ENCODE results near the gene KRTAP10-8.
"Not testable (repeated sequence)": the region's sequence is repeated elsewhere in the genome, so short reads cannot be mapped to it uniquely, and the experiment has no call there.

KRTAP10-8 gene

GRCh38 chr21:44579056-44579832, 32.6 kb upstream of the KRTAP10-8 start:
- no peak for DNase-seq (ENCODE audit: low spot score)

GRCh38 chr21:44579833-44580144, 32.1 kb upstream of the KRTAP10-8 start:
- DNase-seq (ENCODE audit: low spot score) = peak; percentile 32

GRCh38 chr21:44580231-44580821, 31.6 kb upstream of the KRTAP10-8 start, which contains the start of gene KRTAP10-5:
Gene KRTAP10-5, minus strand, starts transcription at chr21:44580604. Its CDS starts 26 bp downstream, at chr21:44580578.
- peak; percentile 48 for DNase-seq (ENCODE audit: low spot score)

- DNase-seq (ENCODE audit: low spot score) = no peak
Measured at GRCh38 chr21:44581158-44581557, 30.7 kb upstream of the KRTAP10-8 start.

GRCh38 chr21:44582055-44582454, 29.8 kb upstream of the KRTAP10-8 start:
- DNase-seq (ENCODE audit: low spot score) = peak; percentile 35

- DNase-seq (ENCODE audit: low spot score) = peak; percentile 66
Measured at GRCh38 chr21:44583089-44583799, 28.6 kb upstream of the KRTAP10-8 start.

GRCh38 chr21:44583800-44584147, 28.1 kb upstream of the KRTAP10-8 start:
- DNase-seq (ENCODE audit: low spot score) = no peak

GRCh38 chr21:44585892-44586291, 26.0 kb upstream of the KRTAP10-8 start:
- DNase-seq (ENCODE audit: low spot score) = no peak

- no peak for DNase-seq (ENCODE audit: low spot score)
Measured at GRCh38 chr21:44589094-44589493, 22.8 kb upstream of the KRTAP10-8 start.

- DNase-seq (ENCODE audit: low spot score) = peak; percentile 45
Measured at GRCh38 chr21:44589586-44590305, 22.1 kb upstream of the KRTAP10-8 start.

GRCh38 chr21:44590311-44590721, 21.6 kb upstream of the KRTAP10-8 start:
- no peak for DNase-seq (ENCODE audit: low spot score)

GRCh38 chr21:44590897-44591800, 20.7 kb upstream of the KRTAP10-8 start:
- peak; percentile 27 for DNase-seq (ENCODE audit: low spot score)

GRCh38 chr21:44591801-44592130, 20.1 kb upstream of the KRTAP10-8 start:
- not testable (repeated sequence) for DNase-seq (ENCODE audit: low spot score)

- DNase-seq (ENCODE audit: low spot score) = peak; percentile 43
Measured at GRCh38 chr21:44592446-44593311, 19.2 kb upstream of the KRTAP10-8 start, which contains the start of gene KRTAP10-6. Gene KRTAP10-6, minus strand, starts transcription at chr21:44592505. Its CDS starts 21 bp downstream, at chr21:44592484.

- DNase-seq (ENCODE audit: low spot score) = peak; percentile 44
Measured at GRCh38 chr21:44593598-44594405, 18.1 kb upstream of the KRTAP10-8 start.

GRCh38 chr21:44594406-44594916, 17.4 kb upstream of the KRTAP10-8 start:
- DNase-seq (ENCODE audit: low spot score) = no peak

- no peak for DNase-seq (ENCODE audit: low spot score)
Measured at GRCh38 chr21:44595524-44595923, 16.4 kb upstream of the KRTAP10-8 start.

GRCh38 chr21:44596068-44596725, 15.7 kb upstream of the KRTAP10-8 start:
- no peak for DNase-seq (ENCODE audit: low spot score)

GRCh38 chr21:44598061-44598460, 13.8 kb upstream of the KRTAP10-8 start:
- no peak for DNase-seq (ENCODE audit: low spot score)

All from ecto neural progenitor cell (in vitro differentiated cells).